Measurements from ENCODE around the gene LPXN. TPM values are rescaled to one million over a fixed set of nuclear protein-coding genes. Genes with fewer than 3 reads are reported as not detected.

The LPXN gene
- total and polyA plus RNA-seq, 2 experiments from 2014 or later, result 134 to 164 TPM

- Histone ChIP-seq H3K4me2 (ENCODE audit: unreplicated experiment) (no peak overlapping the region), H3K9me2 (ENCODE audit: insufficient read depth) (no peaks in the 10 kb centered on the region), H3K27ac (no peak overlapping the region), H3K79me2 (ENCODE audit: insufficient read depth) (peaks cover 100% of the 10 kb centered on the region), H3K9ac (no peak overlapping the region), H3F3A (ENCODE audit: insufficient read depth) (peaks cover 9% of the 10 kb centered on the region), H2AFZ (no peak overlapping the region), H3K4me3 (no peak overlapping the region), H4K20me1 (ENCODE audit: insufficient read depth) (peaks cover 16% of the 10 kb centered on the region), H3K4me1 (ENCODE audit: insufficient read depth) (peaks cover 9% of the 10 kb centered on the region), H3K27me3 (replicated peaks; ENCODE audit: insufficient read depth) (no peaks in the 10 kb centered on the region), H3K36me3 (ENCODE audit: low read depth) (peaks cover 3% of the 10 kb centered on the region; the same call in 1 of the 2 replicates), H3K9me3 (ENCODE audit: low read depth) (no peaks in the 10 kb centered on the region)
- TF ChIP-seq EZH2 (IDR thresholded peaks at IDR 0.05; ENCODE audit: insufficient read depth, poor library complexity, severe bottlenecking) (no peak), EZH2phosphoT487 (IDR thresholded peaks at IDR 0.05; ENCODE audit: insufficient read depth, low read depth) (no peak)
- in situ Hi-C loops (cut with MboI), result no loop called here
- DNase-seq, result no peak
- WGBS, 2 experiments (ENCODE audit: low coverage in 1 of 2, low lambda C conversion rate in 2 of 2, missing lambda C conversion rate in 2 of 2), result 85 to 86% methylated on average over 3 of the region's 3 CpGs
These were observed 22.0 kb upstream of the LPXN start for GRCh38 chr11:58597486-58598144.

GRCh38 chr11:58596621-58597020 is 21.0 kb upstream of the LPXN start:
- no peaks in the 10 kb centered on the region for H3K9me3 ChIP-seq (ENCODE audit: low read depth)
- DNase-seq, result peak; percentile 13
- peaks cover 9% of the 10 kb centered on the region for H3F3A ChIP-seq (ENCODE audit: insufficient read depth)
- peaks cover 100% of the 10 kb centered on the region for H3K79me2 ChIP-seq (ENCODE audit: insufficient read depth)
- peaks cover 9% of the 10 kb centered on the region for H3K4me1 ChIP-seq (ENCODE audit: insufficient read depth)
- no peak overlapping the region for H3K9ac ChIP-seq
- TF ChIP-seq EZH2phosphoT487 (IDR thresholded peaks at IDR 0.05; ENCODE audit: insufficient read depth, low read depth) (no peak), EZH2 (IDR thresholded peaks at IDR 0.05; ENCODE audit: insufficient read depth, poor library complexity, severe bottlenecking) (no peak)
- H3K27me3 ChIP-seq (replicated peaks; ENCODE audit: insufficient read depth), result no peaks in the 10 kb centered on the region
- H3K36me3 ChIP-seq (ENCODE audit: low read depth), result peaks cover 8% of the 10 kb centered on the region; the same call in 1 of the 2 replicates
- H3K27ac ChIP-seq, result no peak overlapping the region
- H4K20me1 ChIP-seq (ENCODE audit: insufficient read depth), result peaks cover 16% of the 10 kb centered on the region
- in situ Hi-C loops (cut with MboI), result no loop called here
- H3K4me3 ChIP-seq, result no peak overlapping the region
- H3K4me2 ChIP-seq (ENCODE audit: unreplicated experiment), result no peak overlapping the region
- 52 to 54% methylated on average over 3 of the region's 3 CpGs for WGBS, 2 experiments (ENCODE audit: low coverage in 1 of 2, low lambda C conversion rate in 2 of 2, missing lambda C conversion rate in 2 of 2)
- no peak overlapping the region for H2AFZ ChIP-seq
- H3K9me2 ChIP-seq (ENCODE audit: insufficient read depth), result no peaks in the 10 kb centered on the region

GRCh38 chr11:58594826-58595225 is 19.2 kb upstream of the LPXN start:
- Histone ChIP-seq H4K20me1 (ENCODE audit: insufficient read depth) (0 out of 2 replicates have a peak, but pooled peaks cover 7% of the 10 kb centered on the region), H2AFZ (no peak overlapping the region), H3K9me2 (ENCODE audit: insufficient read depth) (no peaks in the 10 kb centered on the region), H3K4me2 (ENCODE audit: unreplicated experiment) (no peak overlapping the region), H3K4me3 (no peak overlapping the region), H3F3A (ENCODE audit: insufficient read depth) (peaks cover 9% of the 10 kb centered on the region), H3K79me2 (ENCODE audit: insufficient read depth) (peaks cover 100% of the 10 kb centered on the region), H3K27ac (no peak overlapping the region), H3K36me3 (ENCODE audit: low read depth) (peaks cover 8% of the 10 kb centered on the region; the same call in 1 of the 2 replicates), H3K9ac (no peak overlapping the region), H3K27me3 (replicated peaks; ENCODE audit: insufficient read depth) (no peaks in the 10 kb centered on the region), H3K9me3 (ENCODE audit: low read depth) (no peaks in the 10 kb centered on the region), H3K4me1 (ENCODE audit: insufficient read depth) (peaks cover 9% of the 10 kb centered on the region)
- in situ Hi-C loops (cut with MboI), result no loop called here
- 87% methylated on average over 4 of the region's 4 CpGs for WGBS, 2 experiments (ENCODE audit: low coverage in 1 of 2, low lambda C conversion rate in 2 of 2, missing lambda C conversion rate in 2 of 2)
- TF ChIP-seq EZH2phosphoT487 (IDR thresholded peaks at IDR 0.05; ENCODE audit: insufficient read depth, low read depth), result no peak
- TF ChIP-seq EZH2 (IDR thresholded peaks at IDR 0.05; ENCODE audit: insufficient read depth, poor library complexity, severe bottlenecking), result no peak
- DNase-seq, result no peak

- H3K9me3 ChIP-seq (ENCODE audit: low read depth), result no peaks in the 10 kb centered on the region
- no peak overlapping the region for H3K4me3 ChIP-seq
- H3K36me3 ChIP-seq (ENCODE audit: low read depth), result peaks cover 9% of the 10 kb centered on the region; the same call in 1 of the 2 replicates
- no peak for DNase-seq
- no peaks in the 10 kb centered on the region for H4K20me1 ChIP-seq (ENCODE audit: insufficient read depth)
- no peak for TF ChIP-seq EZH2phosphoT487 (IDR thresholded peaks at IDR 0.05; ENCODE audit: insufficient read depth, low read depth)
- TF ChIP-seq EZH2 (IDR thresholded peaks at IDR 0.05; ENCODE audit: insufficient read depth, poor library complexity, severe bottlenecking), result no peak
- no peaks in the 10 kb centered on the region for H3K27me3 ChIP-seq (replicated peaks; ENCODE audit: insufficient read depth)
- peaks cover 9% of the 10 kb centered on the region for H3K4me1 ChIP-seq (ENCODE audit: insufficient read depth)
- no peak overlapping the region for H3K9ac ChIP-seq
- no peak overlapping the region for H2AFZ ChIP-seq
- H3F3A ChIP-seq (ENCODE audit: insufficient read depth), result peaks cover 9% of the 10 kb centered on the region
- H3K4me2 ChIP-seq (ENCODE audit: unreplicated experiment), result no peak overlapping the region
- peaks cover 100% of the 10 kb centered on the region for H3K79me2 ChIP-seq (ENCODE audit: insufficient read depth)
- in situ Hi-C loops (cut with MboI), result no loop called here
- no peak overlapping the region for H3K27ac ChIP-seq
- no peaks in the 10 kb centered on the region for H3K9me2 ChIP-seq (ENCODE audit: insufficient read depth)
- WGBS, 2 experiments (ENCODE audit: low coverage in 1 of 2, low lambda C conversion rate in 2 of 2, missing lambda C conversion rate in 2 of 2), result 59% methylated on average over 5 of the region's 5 CpGs
These were observed 17.3 kb upstream of the LPXN start for GRCh38 chr11:58592760-58593472.
